ACC112 (cell line): ENCODE data around the gene MYCBP2.
A peak's percentile ranks its signal among the peaks of the same experiment; 100 is the strongest.

Experiments used
- H2AFZ ChIP-seq: fragments of 200-600 bp; sonication (generic); one replicate; pipeline ENCODE4 v1.6.0; 2017; ENCODE audit warnings: antibody characterized with exemption, low read length; ENCODE audit not compliant: unreplicated experiment
- H3K27ac ChIP-seq: fragments of 200-600 bp; sonication (generic); 2 replicates; pipeline ENCODE4 v1.5.1; 2014; ENCODE audit warnings: low read depth, mild to moderate bottlenecking, antibody characterized with exemption, low read length, moderate library complexity
- H3K27me3 ChIP-seq: fragments of 200-600 bp; sonication (generic); 2 replicates; pipeline ENCODE4 v1.6.1; 2014; ENCODE audit warnings: mild to moderate bottlenecking, antibody characterized with exemption, low read length, moderate library complexity, mixed read lengths; ENCODE audit not compliant: insufficient read depth
- H3K36me3 ChIP-seq: fragments of 200-600 bp; sonication (generic); 2 replicates; pipeline ENCODE4 v1.6.1; 2016; ENCODE audit warnings: mild to moderate bottlenecking, antibody characterized with exemption, low read length, moderate library complexity, mixed read lengths; ENCODE audit not compliant: insufficient read depth
- H3K4me1 ChIP-seq: fragments of 200-600 bp; sonication (generic); one replicate; pipeline ENCODE4 v1.6.1; 2016; ENCODE audit warnings: low read length, mixed read lengths; ENCODE audit not compliant: insufficient read depth, unreplicated experiment, control insufficient read depth
- H3K4me3 ChIP-seq: fragments of 200-600 bp; sonication (generic); 2 replicates; pipeline ENCODE4 v1.5.1; 2014; ENCODE audit warnings: mild to moderate bottlenecking, low read depth, low read length
- H3K79me2 ChIP-seq: fragments of 200-600 bp; sonication (generic); one replicate; pipeline ENCODE4 v1.6.0; 2016; ENCODE audit warnings: low read length; ENCODE audit not compliant: control insufficient read depth, unreplicated experiment, insufficient read depth

The MYCBP2 gene

DNA sequence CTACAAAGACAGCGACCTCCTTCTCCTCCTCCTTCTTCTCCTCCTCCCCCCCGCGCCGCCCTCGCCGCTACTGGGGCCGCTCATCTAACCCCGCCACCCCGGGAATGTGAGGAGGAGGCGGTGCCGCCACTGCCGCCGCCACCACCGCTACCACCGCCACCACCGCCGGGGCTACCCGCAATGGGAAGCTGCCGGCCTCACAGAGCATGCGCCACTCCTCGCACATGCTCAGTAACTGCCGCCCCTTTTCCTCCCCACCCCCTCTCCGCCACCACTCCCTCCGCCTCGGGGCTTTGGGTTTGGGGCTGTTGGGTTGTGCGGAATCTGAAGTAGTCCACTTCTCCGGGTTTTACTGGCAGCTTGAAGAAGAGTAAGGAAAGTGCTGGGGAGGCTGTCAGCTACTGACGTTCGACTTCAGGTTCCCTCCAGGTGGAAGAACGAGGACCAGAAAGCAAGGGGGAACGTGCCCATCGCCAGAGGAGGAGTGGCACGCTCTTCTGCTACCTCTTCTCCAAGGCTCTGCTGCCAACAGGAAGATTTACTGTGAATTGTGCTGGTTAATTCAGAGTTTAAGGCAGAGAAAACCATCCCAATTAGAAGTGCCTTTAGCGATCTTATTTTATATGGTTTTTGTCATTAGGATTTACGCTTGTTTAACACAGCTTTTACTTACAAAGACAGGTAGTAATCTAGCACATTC is at the start of gene MYCBP2:
Gene MYCBP2 (minus strand): TSS at position 190 of the 700 bp plus-strand sequence. CDS start 319 bp downstream, outside the sequence.
- Histone ChIP-seq H3K36me3 (no peaks in the 10 kb centered on the region), H3K79me2 (peaks cover 47% of the 10 kb centered on the region), H3K4me3 (peak within 1 kb of the TSS; percentile 89), H3K4me1 (peaks cover 12% of the 10 kb centered on the region), H2AFZ (peak within 1 kb of the TSS; percentile 83), H3K27ac (peak within 1 kb of the TSS; percentile 29), H3K27me3 (no peaks in the 10 kb centered on the region)

DNA sequence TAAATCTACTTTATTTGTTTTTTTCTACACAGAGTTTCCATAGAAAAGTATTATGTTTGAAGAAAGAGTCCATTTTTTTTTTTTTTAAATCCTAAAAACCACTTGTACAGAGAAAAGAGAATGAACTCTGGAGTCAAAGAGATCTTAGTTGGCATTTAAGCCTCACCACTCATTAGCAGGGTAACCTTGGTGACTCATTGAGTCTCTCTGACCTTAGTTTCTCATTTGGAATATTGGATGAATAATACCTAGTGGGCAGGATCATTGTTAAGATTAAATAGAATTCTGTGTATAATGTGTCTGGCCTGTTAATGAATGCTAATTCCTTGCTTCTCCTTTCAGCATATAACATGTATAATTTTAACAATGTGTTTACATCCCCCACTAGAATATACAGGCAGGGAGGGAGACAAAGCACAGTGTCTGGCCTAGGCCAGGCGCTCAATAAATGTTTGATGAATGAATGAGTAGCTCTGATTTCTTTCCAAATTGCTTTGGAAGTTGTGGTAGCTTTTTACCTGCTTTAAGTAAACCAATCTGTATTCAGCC is 48.7 kb upstream of the MYCBP2 start:
- Histone ChIP-seq H3K27me3 (no peaks in the 10 kb centered on the region), H3K4me1 (no peaks in the 10 kb centered on the region), H3K4me3 (no peak overlapping the region)

GRCh38 chr13:77374786-77375185 is 47.9 kb upstream of the MYCBP2 start:
- H3K27me3 ChIP-seq, result no peaks in the 10 kb centered on the region
- no peak overlapping the region for H3K4me3 ChIP-seq
- H3K36me3 ChIP-seq, result no peaks in the 10 kb centered on the region
- no peak overlapping the region for H2AFZ ChIP-seq
- no peaks in the 10 kb centered on the region for H3K4me1 ChIP-seq
- no peaks in the 10 kb centered on the region for H3K79me2 ChIP-seq
- no peak overlapping the region for H3K27ac ChIP-seq

More for the DNA sequence above, 48.7 kb upstream of the MYCBP2 start:
- no peak overlapping the region for H3K27ac ChIP-seq
- H3K36me3 ChIP-seq, result no peaks in the 10 kb centered on the region
- no peak overlapping the region for H2AFZ ChIP-seq
- no peaks in the 10 kb centered on the region for H3K79me2 ChIP-seq

DNA sequence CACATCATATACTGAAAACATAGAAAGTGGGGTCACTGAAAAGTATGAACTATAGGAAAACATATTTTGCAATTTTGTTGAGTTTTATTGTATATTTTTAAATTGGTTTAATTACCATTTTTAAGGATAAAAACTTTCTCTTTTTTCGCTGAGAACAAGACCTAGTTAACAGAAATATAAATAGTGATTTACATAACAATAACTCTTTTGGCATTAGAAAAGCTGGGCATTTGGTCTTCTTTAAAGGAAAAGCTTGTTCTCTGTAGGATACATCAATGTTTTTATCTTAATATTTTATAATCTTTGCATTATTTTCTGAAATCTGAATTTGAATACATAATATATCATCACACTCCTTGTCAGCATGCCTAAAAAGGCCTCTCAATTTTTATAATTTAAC is 47.4 kb upstream of the MYCBP2 start:
- Histone ChIP-seq H2AFZ (no peak overlapping the region), H3K27me3 (no peaks in the 10 kb centered on the region), H3K4me1 (no peaks in the 10 kb centered on the region), H3K36me3 (no peaks in the 10 kb centered on the region), H3K4me3 (no peak overlapping the region), H3K27ac (no peak overlapping the region), H3K79me2 (no peaks in the 10 kb centered on the region)

GRCh38 chr13:77373502-77373901 is 46.6 kb upstream of the MYCBP2 start:
- Histone ChIP-seq H3K79me2 (no peaks in the 10 kb centered on the region), H3K27me3 (no peaks in the 10 kb centered on the region), H3K4me3 (no peak overlapping the region), H3K4me1 (no peaks in the 10 kb centered on the region), H3K27ac (no peak overlapping the region), H2AFZ (no peak overlapping the region), H3K36me3 (no peaks in the 10 kb centered on the region)

GRCh38 chr13:77372275-77372674 is 45.4 kb upstream of the MYCBP2 start:
- Histone ChIP-seq H2AFZ (no peak overlapping the region), H3K4me3 (no peak overlapping the region), H3K4me1 (no peaks in the 10 kb centered on the region), H3K36me3 (no peaks in the 10 kb centered on the region), H3K79me2 (no peaks in the 10 kb centered on the region), H3K27ac (no peak overlapping the region), H3K27me3 (no peaks in the 10 kb centered on the region)

DNA sequence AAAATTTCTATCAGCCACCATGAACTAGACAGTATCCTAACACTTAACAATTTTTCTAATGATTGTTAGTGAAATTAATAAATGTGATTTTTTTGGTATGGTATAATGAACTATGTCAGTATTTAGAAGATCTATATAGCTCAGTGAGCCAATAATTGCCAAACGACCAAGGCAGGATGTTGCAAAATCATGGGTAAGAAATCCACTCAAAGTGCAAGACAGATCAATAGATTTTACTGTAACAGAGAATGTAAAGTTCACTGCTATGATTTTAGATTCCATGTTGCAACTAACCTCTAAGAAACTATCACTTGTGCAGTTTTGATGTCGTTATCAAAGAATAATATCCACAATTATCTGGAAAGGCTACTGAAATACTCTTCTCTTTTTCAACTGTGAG is 44.0 kb upstream of the MYCBP2 start:
- H3K4me1 ChIP-seq, result no peaks in the 10 kb centered on the region
- no peaks in the 10 kb centered on the region for H3K36me3 ChIP-seq
- no peak overlapping the region for H2AFZ ChIP-seq
- no peaks in the 10 kb centered on the region for H3K79me2 ChIP-seq
- no peaks in the 10 kb centered on the region for H3K27me3 ChIP-seq
- no peak overlapping the region for H3K27ac ChIP-seq
- no peak overlapping the region for H3K4me3 ChIP-seq

GRCh38 chr13:77362166-77362565 is 35.3 kb upstream of the MYCBP2 start:
- Histone ChIP-seq H3K4me3 (no peak overlapping the region), H3K27me3 (peaks cover 7% of the 10 kb centered on the region; the same call in 1 of the 2 replicates), H3K79me2 (no peaks in the 10 kb centered on the region), H3K36me3 (no peaks in the 10 kb centered on the region), H3K4me1 (no peaks in the 10 kb centered on the region), H3K27ac (no peak overlapping the region), H2AFZ (no peak overlapping the region)

GRCh38 chr13:77360032-77360685 is 33.3 kb upstream of the MYCBP2 start:
- Histone ChIP-seq H2AFZ (no peak overlapping the region), H3K79me2 (no peaks in the 10 kb centered on the region), H3K27ac (no peak overlapping the region), H3K36me3 (no peaks in the 10 kb centered on the region), H3K4me1 (no peaks in the 10 kb centered on the region), H3K4me3 (no peak overlapping the region), H3K27me3 (peaks cover 7% of the 10 kb centered on the region; the same call in 1 of the 2 replicates)

DNA sequence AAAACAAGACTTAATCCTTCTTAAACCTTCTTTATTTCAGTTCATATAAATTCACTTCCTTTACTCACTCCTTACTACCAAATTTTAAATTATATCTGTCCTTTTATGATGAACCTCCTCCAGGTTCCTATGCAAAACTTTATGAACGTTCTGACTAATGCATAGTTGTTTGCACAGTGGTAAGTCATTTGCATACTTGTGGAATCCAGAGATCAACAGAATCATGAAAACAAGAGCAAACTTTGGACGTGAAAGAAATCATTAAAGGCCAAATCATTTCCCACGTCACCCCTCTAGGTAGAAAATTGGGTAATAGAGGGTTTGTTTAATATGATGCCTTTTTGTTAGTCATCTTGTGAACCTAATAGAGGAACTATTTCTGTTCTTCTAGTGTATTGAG is 32.3 kb upstream of the MYCBP2 start:
- H3K36me3 ChIP-seq, result no peaks in the 10 kb centered on the region
- H3K27ac ChIP-seq, result no peak overlapping the region
- H2AFZ ChIP-seq, result no peak overlapping the region
- no peaks in the 10 kb centered on the region for H3K79me2 ChIP-seq
- no peaks in the 10 kb centered on the region for H3K4me1 ChIP-seq
- no peak overlapping the region for H3K4me3 ChIP-seq
- H3K27me3 ChIP-seq, result peaks cover 6% of the 10 kb centered on the region; the same call in 1 of the 2 replicates

GRCh38 chr13:77358001-77358400 is 31.1 kb upstream of the MYCBP2 start:
- no peaks in the 10 kb centered on the region for H3K79me2 ChIP-seq
- no peak overlapping the region for H2AFZ ChIP-seq
- peaks cover 3% of the 10 kb centered on the region; the same call in 1 of the 2 replicates for H3K27me3 ChIP-seq
- no peaks in the 10 kb centered on the region for H3K4me1 ChIP-seq
- no peak overlapping the region for H3K4me3 ChIP-seq
- H3K27ac ChIP-seq, result no peak overlapping the region
- H3K36me3 ChIP-seq, result no peaks in the 10 kb centered on the region
